HCT116 (cell line): ENCODE results near the gene LIN7C. TPM values are rescaled to one million over a fixed set of nuclear protein-coding genes. Genes with fewer than 3 reads are reported as not detected.
A peak's percentile ranks its signal among the peaks of the same experiment; 100 is the strongest.

Experiments
- ATAC-seq: fragments of 200-7000 bp; cut with Tn5 transposase; 2 replicates; pipeline ENCODE4 v1.9.1; 2020; ENCODE audit warnings: mild to moderate bottlenecking, moderate library complexity
- BruUV-seq: library from RNA; stranded (reverse); fragments of 400-500 nt; replicated peaks from 2 replicates; lab custom pipeline; 2021; lab: Mats Ljungman, UMichigan
- CTCF ChIA-PET: fragments of 300-600 bp; sonication (Branson Sonifier 250); formaldehyde crosslinking; loops from one replicate; lab custom pipeline; 2021; ENCODE audit warnings: antibody characterized with exemption; lab: Charles Lee
- POLR2A ChIA-PET: fragments of 300-600, 350-600 bp; sonication (Branson Sonifier 250); formaldehyde crosslinking; loops from one replicate; lab custom pipeline; 2021; ENCODE audit warnings: antibody characterized with exemption; lab: Charles Lee
- RAD21 ChIA-PET, 2 experiments: fragments of 300-600 bp; sonication (Branson Sonifier 250); formaldehyde crosslinking; loops; one replicate each; lab custom pipeline; 2023; ENCODE audit warnings: low total read pairs in 2 of 2; ENCODE audit not compliant: uncharacterized antibody in 2 of 2, unreplicated experiment in 2 of 2, low non-redundant PET in 1 of 2; lab: Charles Lee
- DNase-seq: peaks from one replicate; pipeline ENCODE4 v3.0.0-alpha.2; 2010; ENCODE audit warnings: low read depth, low spot score
- H2AFZ ChIP-seq: fragments of 200-600 bp; shearing (Covaris generic), sonication (generic); 2 replicates; pipeline ENCODE4 v1.6.1; 2017; ENCODE audit warnings: low read depth, mixed run types, mixed read lengths, antibody characterized with exemption, low read length; ENCODE audit not compliant: poor library complexity, severe bottlenecking
- H3K27ac ChIP-seq: 2 replicates; pipeline ENCODE4 v1.5.1; 2012; ENCODE audit warnings: low read depth, low read length
- H3K27me3 ChIP-seq: fragments of 200-600 bp; sonication (generic); 2 replicates; pipeline ENCODE4 v1.6.1; 2016; ENCODE audit warnings: mixed run types, low read length, mixed read lengths; ENCODE audit not compliant: insufficient read depth
- H3K36me3 ChIP-seq, 2 experiments: fragments of 200-500 bp in 1 of 2; fragments of 200-600 bp in 1 of 2; sonication (Bioruptor generic) in 1 of 2; sonication (generic) in 1 of 2; 2 replicates each; pipeline versions ENCODE4 v1.5.1 to v1.6.1; 2014 to 2016; ENCODE audit warnings: low read length in 2 of 2, inconsistent platforms in 1 of 2, mixed read lengths in 1 of 2, mixed run types in 1 of 2; ENCODE audit not compliant: insufficient read depth in 2 of 2, control insufficient read depth in 1 of 2
- H3K4me1 ChIP-seq, 2 experiments: fragments of 200-600 bp in 1 of 2; sonication (generic) in 1 of 2; 2 replicates each; pipeline versions ENCODE4 v1.5.1 to v1.6.1; 2012 to 2017; ENCODE audit warnings: low read length in 2 of 2, inconsistent platforms in 1 of 2, mild to moderate bottlenecking in 1 of 2, mixed read lengths in 1 of 2, mixed run types in 1 of 2, moderate library complexity in 1 of 2; ENCODE audit not compliant: insufficient read depth in 2 of 2, control insufficient read depth in 1 of 2
- H3K4me2 ChIP-seq: fragments of 200-600 bp; sonication (generic); 2 replicates; pipeline ENCODE4 v1.6.1; 2017; ENCODE audit warnings: mixed run types, low read length, mixed read lengths
- H3K4me3 ChIP-seq, 2 experiments: fragments of 200-600 bp in 1 of 2; sonication (generic) in 1 of 2; replicated peaks in 1 of 2; 2 replicates each; pipeline ENCODE4 v1.5.1; 2011 to 2016; ENCODE audit warnings: low read length in 2 of 2, control low read depth in 1 of 2, low read depth in 1 of 2, mild to moderate bottlenecking in 1 of 2, mixed read lengths in 1 of 2, mixed run types in 1 of 2
- H3K79me2 ChIP-seq: fragments of 200-600 bp; sonication (generic); 2 replicates; pipeline ENCODE4 v1.6.1; 2017; ENCODE audit warnings: mild to moderate bottlenecking, mixed run types, low read length, moderate library complexity, mixed read lengths; ENCODE audit not compliant: insufficient read depth
- H3K9ac ChIP-seq: fragments of 200-600 bp; sonication (generic); 2 replicates; pipeline ENCODE4 v1.6.1; 2016; ENCODE audit warnings: low read length, mixed read lengths
- H3K9me2 ChIP-seq: fragments of 200-600 bp; sonication (generic), shearing (Covaris generic); 2 replicates; pipeline ENCODE4 v1.6.1; 2017; ENCODE audit warnings: mixed run types, mild to moderate bottlenecking, moderate library complexity; ENCODE audit not compliant: insufficient read depth
- H3K9me3 ChIP-seq, 2 experiments: fragments of 200-500 bp in 1 of 2; fragments of 200-600 bp in 1 of 2; sonication (Bioruptor generic) in 1 of 2; sonication (generic) in 1 of 2; 2 replicates each; pipeline ENCODE4 v1.6.1; 2014 to 2017; ENCODE audit warnings: low read length in 2 of 2, mixed read lengths in 2 of 2, inconsistent platforms in 1 of 2, low read depth in 1 of 2, mild to moderate bottlenecking in 1 of 2, mixed run types in 1 of 2, moderate library complexity in 1 of 2; ENCODE audit not compliant: control insufficient read depth in 1 of 2, insufficient read depth in 1 of 2
- H4K20me1 ChIP-seq: fragments of 200-600 bp; sonication (generic), shearing (Covaris generic); 2 replicates; pipeline ENCODE4 v1.6.1; 2017; ENCODE audit warnings: mixed run types, mild to moderate bottlenecking, moderate library complexity; ENCODE audit not compliant: insufficient read depth
- CBX3 ChIP-seq: IDR thresholded peaks from 2 replicates; pipeline ENCODE4 v1.6.1; 2012; ENCODE audit warnings: low read depth
- ELF1 ChIP-seq: IDR thresholded peaks from 2 replicates; pipeline ENCODE4 v1.6.1; 2012; ENCODE audit warnings: low read depth, borderline replicate concordance
- EZH2 ChIP-seq: fragments of 200-600 bp; sonication (generic); IDR thresholded peaks from 2 replicates; pipeline ENCODE4 v1.6.1; 2017; ENCODE audit warnings: antibody characterized with exemption, mixed run types
- EZH2phosphoT487 ChIP-seq: fragments of 200-600 bp; IDR thresholded peaks from 2 replicates; pipeline ENCODE4 v1.6.1; 2018; ENCODE audit warnings: antibody characterized with exemption, borderline replicate concordance
- JUND ChIP-seq: IDR thresholded peaks from 2 replicates; pipeline ENCODE4 v1.6.1; 2012
- POLR2A ChIP-seq: IDR thresholded peaks from 2 replicates; pipeline ENCODE4 v1.7.0; 2011; ENCODE audit warnings: borderline replicate concordance; ENCODE audit not compliant: insufficient read depth, insufficient read length; ENCODE audit errors: extremely low read depth
- POLR2AphosphoS5 ChIP-seq: IDR thresholded peaks from 2 replicates; pipeline ENCODE4 v1.6.1; 2011; ENCODE audit warnings: mild to moderate bottlenecking, low read depth, low read length, moderate library complexity
- RAD21 ChIP-seq: IDR thresholded peaks from 2 replicates; pipeline ENCODE4 v1.6.1; 2012; ENCODE audit warnings: low read depth, mild to moderate bottlenecking
- SRF ChIP-seq: IDR thresholded peaks from 2 replicates; pipeline ENCODE4 v1.6.1; 2012; ENCODE audit warnings: low read depth
- TCF7L2 ChIP-seq: IDR thresholded peaks from 2 replicates; pipeline ENCODE4 v1.7.0; 2011; ENCODE audit warnings: borderline replicate concordance, inconsistent platforms; ENCODE audit not compliant: insufficient read depth, insufficient read length; ENCODE audit errors: extremely low read depth
- ZNF274 ChIP-seq: fragments of 200-500 bp; sonication (Bioruptor generic); IDR thresholded peaks from 2 replicates; pipeline ENCODE4 v1.6.1; 2014; ENCODE audit warnings: mild to moderate bottlenecking, low read depth, low read length, inconsistent platforms
- intact Hi-C: fragments of 100-400 bp; cut with micrococcal nuclease; formaldehyde crosslinking; loops from 2 replicates; pipeline ENCODE4 v1.10.0; 2022
- total RNA-seq: library from RNA; stranded (reverse); gene quantifications from one replicate; pipeline ENCODE4 v1.2.1, GENCODE V29; 2021; ENCODE audit not compliant: unreplicated experiment
- TF ChIP-seq, protein P1 (sequence below), 3 experiments: fragments of 200-600 bp in 1 of 3; sonication (generic) in 1 of 3; IDR thresholded peaks in 2 of 3; conservative IDR thresholded peaks in 1 of 3; 2 replicates each; pipeline ENCODE4 v1.5.1; 2012 to 2017; ENCODE audit warnings: low read depth in 2 of 3, low read length in 2 of 3, antibody characterized with exemption in 1 of 3, borderline replicate concordance in 1 of 3, control low read depth in 1 of 3, mild to moderate bottlenecking in 1 of 3, mixed read lengths in 1 of 3, mixed run types in 1 of 3, moderate library complexity in 1 of 3; ENCODE audit not compliant: insufficient read depth in 1 of 3
- TF ChIP-seq, protein P2 (sequence below): IDR thresholded peaks from 2 replicates; pipeline ENCODE4 v1.6.1; 2012
- TF ChIP-seq, protein P3 (sequence below): IDR thresholded peaks from 2 replicates; pipeline ENCODE4 v1.6.1; 2012; ENCODE audit warnings: low read depth
- TF ChIP-seq, protein P4 (sequence below): IDR thresholded peaks from 2 replicates; pipeline ENCODE4 v1.6.1; 2012

LIN7C gene
- total RNA-seq, 1 experiment from 2014 or later: 48.2 TPM

DNA sequence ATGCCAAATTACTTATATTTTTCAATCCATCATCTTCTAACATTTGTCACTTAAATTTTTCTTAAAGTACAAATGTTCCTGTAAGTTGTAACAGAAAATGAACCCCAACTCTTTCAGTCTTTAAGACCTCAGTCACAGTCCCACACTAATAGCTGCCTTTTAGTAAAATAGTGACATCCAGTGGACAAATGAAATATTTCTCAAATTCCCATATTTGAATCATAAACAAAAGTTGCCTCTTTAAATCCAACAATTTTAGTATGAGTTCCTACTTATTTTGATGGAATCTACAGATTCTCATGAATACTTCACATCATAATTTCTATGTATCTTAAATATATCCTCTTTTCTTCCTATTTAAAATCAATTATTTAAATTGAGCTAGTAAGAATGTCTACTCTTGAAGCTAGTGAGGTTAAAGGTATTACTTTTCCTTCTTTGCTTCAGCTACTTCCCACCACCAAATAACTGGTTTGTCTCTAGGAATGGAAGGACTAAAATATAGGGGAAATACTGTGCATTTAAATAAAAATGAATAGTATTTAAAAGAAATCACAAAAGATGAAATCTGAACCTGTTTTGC lies 9.2 kb downstream of the LIN7C start:
- H3K36me3 ChIP-seq: peaks cover 31 to 39% of the 10 kb centered on the region in 2 experiments
- intact Hi-C loops: no loop called here
- H3K79me2 ChIP-seq: peaks cover 63% of the 10 kb centered on the region
- H3K4me3 ChIP-seq: no peak overlapping the region
- H4K20me1 ChIP-seq: 0 out of 2 replicates have a peak, but pooled peaks cover 4% of the 10 kb centered on the region
- no peaks in the 10 kb centered on the region for H3K9me2 ChIP-seq
- no peak for DNase-seq
- RAD21 ChIA-PET: no interaction called here
- no peak overlapping the region for H3K4me2 ChIP-seq
- TSS peak; percentile 0 for BruUV-seq
- no peak for ATAC-seq
- no peaks in the 10 kb centered on the region for H3K4me1 ChIP-seq
- H3K9ac ChIP-seq: no peak overlapping the region
- H3K27ac ChIP-seq: no peak overlapping the region
- TF ChIP-seq RAD21 (0 out of 2 replicates have a peak, but pooled peaks have one; percentile 24), POLR2AphosphoS5 (no peak), EZH2phosphoT487 (no peak), JUND (no peak), SRF (no peak), TCF7L2 (no peak), CBX3 (no peak), EZH2 (no peak), POLR2A (no peak), ZNF274 (no peak), ELF1 (no peak)
- TF ChIP-seq, protein P1, sequence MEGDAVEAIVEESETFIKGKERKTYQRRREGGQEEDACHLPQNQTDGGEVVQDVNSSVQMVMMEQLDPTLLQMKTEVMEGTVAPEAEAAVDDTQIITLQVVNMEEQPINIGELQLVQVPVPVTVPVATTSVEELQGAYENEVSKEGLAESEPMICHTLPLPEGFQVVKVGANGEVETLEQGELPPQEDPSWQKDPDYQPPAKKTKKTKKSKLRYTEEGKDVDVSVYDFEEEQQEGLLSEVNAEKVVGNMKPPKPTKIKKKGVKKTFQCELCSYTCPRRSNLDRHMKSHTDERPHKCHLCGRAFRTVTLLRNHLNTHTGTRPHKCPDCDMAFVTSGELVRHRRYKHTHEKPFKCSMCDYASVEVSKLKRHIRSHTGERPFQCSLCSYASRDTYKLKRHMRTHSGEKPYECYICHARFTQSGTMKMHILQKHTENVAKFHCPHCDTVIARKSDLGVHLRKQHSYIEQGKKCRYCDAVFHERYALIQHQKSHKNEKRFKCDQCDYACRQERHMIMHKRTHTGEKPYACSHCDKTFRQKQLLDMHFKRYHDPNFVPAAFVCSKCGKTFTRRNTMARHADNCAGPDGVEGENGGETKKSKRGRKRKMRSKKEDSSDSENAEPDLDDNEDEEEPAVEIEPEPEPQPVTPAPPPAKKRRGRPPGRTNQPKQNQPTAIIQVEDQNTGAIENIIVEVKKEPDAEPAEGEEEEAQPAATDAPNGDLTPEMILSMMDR (IDR thresholded peaks at IDR 0.05 in 2 of 3, conservative IDR thresholded peaks at IDR 0.05 in 1 of 3; ENCODE audit: borderline replicate concordance in 1 of 3, insufficient read depth in 1 of 3, low read depth in 2 of 3, low read length in 2 of 3): peak; percentile 16 to 60 (median 30); a peak in 4 of 6 replicates
- TF ChIP-seq, protein P2, sequence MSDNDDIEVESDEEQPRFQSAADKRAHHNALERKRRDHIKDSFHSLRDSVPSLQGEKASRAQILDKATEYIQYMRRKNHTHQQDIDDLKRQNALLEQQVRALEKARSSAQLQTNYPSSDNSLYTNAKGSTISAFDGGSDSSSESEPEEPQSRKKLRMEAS: no peak
- TF ChIP-seq, protein P3, sequence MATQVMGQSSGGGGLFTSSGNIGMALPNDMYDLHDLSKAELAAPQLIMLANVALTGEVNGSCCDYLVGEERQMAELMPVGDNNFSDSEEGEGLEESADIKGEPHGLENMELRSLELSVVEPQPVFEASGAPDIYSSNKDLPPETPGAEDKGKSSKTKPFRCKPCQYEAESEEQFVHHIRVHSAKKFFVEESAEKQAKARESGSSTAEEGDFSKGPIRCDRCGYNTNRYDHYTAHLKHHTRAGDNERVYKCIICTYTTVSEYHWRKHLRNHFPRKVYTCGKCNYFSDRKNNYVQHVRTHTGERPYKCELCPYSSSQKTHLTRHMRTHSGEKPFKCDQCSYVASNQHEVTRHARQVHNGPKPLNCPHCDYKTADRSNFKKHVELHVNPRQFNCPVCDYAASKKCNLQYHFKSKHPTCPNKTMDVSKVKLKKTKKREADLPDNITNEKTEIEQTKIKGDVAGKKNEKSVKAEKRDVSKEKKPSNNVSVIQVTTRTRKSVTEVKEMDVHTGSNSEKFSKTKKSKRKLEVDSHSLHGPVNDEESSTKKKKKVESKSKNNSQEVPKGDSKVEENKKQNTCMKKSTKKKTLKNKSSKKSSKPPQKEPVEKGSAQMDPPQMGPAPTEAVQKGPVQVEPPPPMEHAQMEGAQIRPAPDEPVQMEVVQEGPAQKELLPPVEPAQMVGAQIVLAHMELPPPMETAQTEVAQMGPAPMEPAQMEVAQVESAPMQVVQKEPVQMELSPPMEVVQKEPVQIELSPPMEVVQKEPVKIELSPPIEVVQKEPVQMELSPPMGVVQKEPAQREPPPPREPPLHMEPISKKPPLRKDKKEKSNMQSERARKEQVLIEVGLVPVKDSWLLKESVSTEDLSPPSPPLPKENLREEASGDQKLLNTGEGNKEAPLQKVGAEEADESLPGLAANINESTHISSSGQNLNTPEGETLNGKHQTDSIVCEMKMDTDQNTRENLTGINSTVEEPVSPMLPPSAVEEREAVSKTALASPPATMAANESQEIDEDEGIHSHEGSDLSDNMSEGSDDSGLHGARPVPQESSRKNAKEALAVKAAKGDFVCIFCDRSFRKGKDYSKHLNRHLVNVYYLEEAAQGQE: no peak
- TF ChIP-seq, protein P4, sequence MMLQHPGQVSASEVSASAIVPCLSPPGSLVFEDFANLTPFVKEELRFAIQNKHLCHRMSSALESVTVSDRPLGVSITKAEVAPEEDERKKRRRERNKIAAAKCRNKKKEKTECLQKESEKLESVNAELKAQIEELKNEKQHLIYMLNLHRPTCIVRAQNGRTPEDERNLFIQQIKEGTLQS: no peak
- no peaks in the 10 kb centered on the region for H3K27me3 ChIP-seq
- CTCF ChIA-PET: interaction anchor here (0.6 to 2.8 kb wide), 7 partner anchors 10 to 1523 kb away, joined by 3 to 18 read pairs (median 4); partner anchors contain the start of gene LIN7C
- H3K9me3 ChIP-seq: no peaks in the 10 kb centered on the region
- no peak overlapping the region for H2AFZ ChIP-seq
- POLR2A ChIA-PET: interaction anchor here (1.6 kb wide), 1 partner anchor 10 kb away, joined by 5 read pairs; the partner anchor contains the start of gene LIN7C
